ENCODE data around the gene SGCE.

SGCE gene

DNA sequence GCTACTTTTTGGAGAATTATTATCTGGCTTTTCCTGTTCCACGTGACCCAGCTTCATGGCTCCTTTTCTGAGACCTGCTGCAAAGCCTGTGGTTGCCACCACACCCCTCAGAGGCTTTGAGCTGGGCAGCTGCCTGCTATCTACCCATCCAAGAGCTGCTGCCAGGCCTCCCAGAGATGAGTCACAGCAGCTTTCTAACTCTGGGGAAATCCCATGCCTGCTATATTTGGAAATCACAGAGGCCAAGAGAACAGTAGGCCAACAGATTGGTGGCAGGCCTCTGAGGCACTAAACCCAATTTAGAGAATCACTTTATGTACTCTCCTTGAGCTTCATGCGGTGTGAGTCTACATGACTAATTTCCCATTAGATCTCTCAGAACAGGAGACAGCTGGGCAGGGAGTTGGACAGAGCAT lies 35.2 kb downstream of the SGCE start:
- H3K27ac ChIP-seq: no peak overlapping the region
- TF ChIP-seq, protein P1, sequence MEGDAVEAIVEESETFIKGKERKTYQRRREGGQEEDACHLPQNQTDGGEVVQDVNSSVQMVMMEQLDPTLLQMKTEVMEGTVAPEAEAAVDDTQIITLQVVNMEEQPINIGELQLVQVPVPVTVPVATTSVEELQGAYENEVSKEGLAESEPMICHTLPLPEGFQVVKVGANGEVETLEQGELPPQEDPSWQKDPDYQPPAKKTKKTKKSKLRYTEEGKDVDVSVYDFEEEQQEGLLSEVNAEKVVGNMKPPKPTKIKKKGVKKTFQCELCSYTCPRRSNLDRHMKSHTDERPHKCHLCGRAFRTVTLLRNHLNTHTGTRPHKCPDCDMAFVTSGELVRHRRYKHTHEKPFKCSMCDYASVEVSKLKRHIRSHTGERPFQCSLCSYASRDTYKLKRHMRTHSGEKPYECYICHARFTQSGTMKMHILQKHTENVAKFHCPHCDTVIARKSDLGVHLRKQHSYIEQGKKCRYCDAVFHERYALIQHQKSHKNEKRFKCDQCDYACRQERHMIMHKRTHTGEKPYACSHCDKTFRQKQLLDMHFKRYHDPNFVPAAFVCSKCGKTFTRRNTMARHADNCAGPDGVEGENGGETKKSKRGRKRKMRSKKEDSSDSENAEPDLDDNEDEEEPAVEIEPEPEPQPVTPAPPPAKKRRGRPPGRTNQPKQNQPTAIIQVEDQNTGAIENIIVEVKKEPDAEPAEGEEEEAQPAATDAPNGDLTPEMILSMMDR (IDR thresholded peaks at IDR 0.05): no peak
- TF ChIP-seq ZFX (IDR thresholded peaks at IDR 0.05; ENCODE audit: borderline replicate concordance): no peak

DNA sequence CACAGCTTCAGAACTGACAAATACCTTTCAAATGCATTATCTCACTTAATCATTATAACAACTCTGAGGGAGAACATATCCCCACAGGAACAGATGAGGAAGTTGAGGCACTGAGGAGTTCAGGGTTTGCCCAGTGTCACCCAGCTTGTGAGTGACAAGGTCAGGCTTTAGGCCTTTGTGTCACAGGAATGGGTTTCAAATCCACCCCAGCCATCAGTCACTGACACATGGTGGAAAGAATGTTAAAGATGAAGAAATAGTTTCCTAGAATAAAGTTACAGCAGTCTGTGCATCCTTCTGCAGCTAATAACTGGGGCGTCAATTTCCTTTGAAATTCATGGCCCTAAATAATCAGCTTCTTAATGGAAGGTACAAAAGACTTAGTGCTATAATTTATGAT lies 37.8 kb downstream of the SGCE start:
- H3K27ac ChIP-seq: no peak overlapping the region
- TF ChIP-seq, protein P1 (IDR thresholded peaks at IDR 0.05): no peak
- TF ChIP-seq ZFX (IDR thresholded peaks at IDR 0.05; ENCODE audit: borderline replicate concordance): no peak

DNA sequence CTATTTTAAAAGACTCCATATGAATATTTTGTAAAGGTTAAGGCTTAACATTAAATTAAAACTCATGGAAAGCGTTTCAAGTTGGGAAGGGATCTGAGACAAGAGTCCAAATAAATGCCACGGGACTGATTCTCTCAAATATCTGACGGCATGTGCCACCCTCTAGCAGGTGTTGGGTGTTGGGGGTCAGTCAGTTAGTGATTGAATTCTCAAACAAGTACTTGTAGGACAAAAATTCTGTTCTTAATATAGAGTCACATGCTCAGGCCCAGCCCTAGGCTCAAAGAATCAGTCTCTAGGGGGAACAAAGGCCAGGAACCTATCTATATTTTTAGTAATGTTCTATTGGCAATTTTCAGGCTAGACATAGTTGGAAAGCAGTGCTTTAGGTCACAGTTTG lies 39.1 kb downstream of the SGCE start:
- no peak for TF ChIP-seq ZFX (IDR thresholded peaks at IDR 0.05; ENCODE audit: borderline replicate concordance)
- TF ChIP-seq, protein P1 (IDR thresholded peaks at IDR 0.05): no peak

DNA sequence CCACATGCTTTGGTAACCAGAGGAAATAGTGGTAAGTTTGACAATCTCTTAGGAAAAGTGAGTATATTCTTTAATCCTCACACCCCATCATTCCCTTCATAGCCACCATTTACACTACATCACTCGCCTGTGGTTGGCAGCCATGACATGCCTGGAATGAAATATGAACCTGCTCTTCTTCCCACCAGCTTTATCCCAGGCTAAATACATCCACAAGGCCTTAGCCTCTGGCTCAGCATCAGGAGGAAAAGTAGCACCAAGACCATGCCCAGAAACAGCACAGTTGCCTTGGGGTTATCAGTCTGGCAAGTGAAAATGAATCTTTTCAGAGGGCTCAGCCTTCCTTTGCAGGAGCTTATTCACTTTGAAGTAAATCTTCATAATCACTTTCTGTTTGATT lies 40.3 kb downstream of the SGCE start:
- no peak for TF ChIP-seq ZFX (IDR thresholded peaks at IDR 0.05; ENCODE audit: borderline replicate concordance)
- TF ChIP-seq, protein P1 (IDR thresholded peaks at IDR 0.05): no peak
- H3K27ac ChIP-seq: no peak overlapping the region

More for the DNA sequence above, 39.1 kb downstream of the SGCE start:
- H3K27ac ChIP-seq: no peak overlapping the region

DNA sequence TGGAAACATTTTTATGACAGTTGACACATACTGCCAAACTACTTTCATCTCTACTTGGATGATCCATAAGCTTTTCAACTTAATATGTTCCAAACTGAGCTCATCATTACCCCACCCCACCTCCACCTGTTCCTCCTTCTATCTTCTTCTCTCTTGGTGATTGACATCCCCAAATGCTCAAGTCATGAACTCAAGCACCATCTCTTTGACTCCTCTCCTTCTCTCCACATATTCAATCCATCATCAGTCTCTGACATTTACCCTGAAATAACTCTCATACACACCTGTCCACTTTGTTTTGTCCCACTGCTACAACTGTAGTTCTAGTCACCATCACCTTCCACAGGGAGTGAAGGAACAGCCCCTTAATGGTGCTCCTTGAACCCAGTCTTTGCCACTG lies 43.3 kb downstream of the SGCE start:
- TF ChIP-seq, protein P1 (IDR thresholded peaks at IDR 0.05): no peak
- TF ChIP-seq ZFX (IDR thresholded peaks at IDR 0.05; ENCODE audit: borderline replicate concordance): no peak
- no peak overlapping the region for H3K27ac ChIP-seq

DNA sequence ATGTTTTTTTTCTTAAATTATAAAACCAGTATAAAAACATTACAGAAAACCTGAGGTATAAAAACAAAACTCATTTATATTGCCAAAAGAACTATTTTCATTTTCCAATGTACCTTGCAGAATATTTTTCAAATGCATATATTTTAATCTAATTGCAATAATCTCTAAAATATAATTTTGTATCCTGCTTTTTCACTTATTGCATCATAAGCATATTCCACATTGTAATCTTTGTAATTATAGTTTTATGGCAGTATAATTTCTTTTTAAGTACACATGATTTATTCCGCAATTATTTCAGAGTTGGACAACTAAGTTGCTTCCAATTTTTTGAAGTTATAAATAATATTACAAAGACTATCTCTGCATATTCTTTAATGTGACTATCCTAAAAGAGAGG lies 43.7 kb downstream of the SGCE start:
- H3K27ac ChIP-seq: no peak overlapping the region
- no peak for TF ChIP-seq ZFX (IDR thresholded peaks at IDR 0.05; ENCODE audit: borderline replicate concordance)
- TF ChIP-seq, protein P1 (IDR thresholded peaks at IDR 0.05): no peak

DNA sequence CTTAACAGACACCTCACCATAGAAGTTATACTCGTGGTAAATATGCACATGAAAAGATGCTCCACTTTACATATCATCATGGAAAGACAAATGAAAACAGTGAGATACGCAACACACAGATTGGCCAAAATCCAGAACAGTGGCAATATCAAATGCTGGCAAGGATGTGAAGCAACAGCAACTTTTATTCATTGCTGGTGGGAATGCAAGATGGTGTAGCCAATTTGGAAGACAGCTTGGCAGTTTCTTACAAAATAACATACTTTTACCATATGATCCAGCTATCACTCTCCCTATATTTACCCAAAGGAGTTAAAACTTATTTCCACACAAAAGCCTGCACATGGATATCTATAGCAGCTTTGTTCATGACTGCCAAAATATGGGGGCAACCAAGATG lies 46.4 kb downstream of the SGCE start:
- TF ChIP-seq, protein P1 (IDR thresholded peaks at IDR 0.05): no peak
- no peak for TF ChIP-seq ZFX (IDR thresholded peaks at IDR 0.05; ENCODE audit: borderline replicate concordance)
- no peak overlapping the region for H3K27ac ChIP-seq

Data from 22Rv1 (cell line).